ELR (cell line): ENCODE measurements around the gene KCNAB1.
"Not testable (repeated sequence)": the region's sequence is repeated elsewhere in the genome, so short reads cannot be mapped to it uniquely, and the experiment has no call there.

Experiments used
- DNase-seq: peaks from one replicate; pipeline ENCODE4 v3.0.0-alpha.2; 2015; ENCODE audit warnings: low read depth

The KCNAB1 gene

GRCh38 chr3:156137397-156137796, 17.0 kb downstream of the KCNAB1 start:
- not testable (repeated sequence) for DNase-seq

- DNase-seq = no peak
Observed at GRCh38 chr3:156140001-156140595, 19.7 kb downstream of the KCNAB1 start.

GRCh38 chr3:156142702-156143101, 22.3 kb downstream of the KCNAB1 start:
- no peak for DNase-seq

DNA sequence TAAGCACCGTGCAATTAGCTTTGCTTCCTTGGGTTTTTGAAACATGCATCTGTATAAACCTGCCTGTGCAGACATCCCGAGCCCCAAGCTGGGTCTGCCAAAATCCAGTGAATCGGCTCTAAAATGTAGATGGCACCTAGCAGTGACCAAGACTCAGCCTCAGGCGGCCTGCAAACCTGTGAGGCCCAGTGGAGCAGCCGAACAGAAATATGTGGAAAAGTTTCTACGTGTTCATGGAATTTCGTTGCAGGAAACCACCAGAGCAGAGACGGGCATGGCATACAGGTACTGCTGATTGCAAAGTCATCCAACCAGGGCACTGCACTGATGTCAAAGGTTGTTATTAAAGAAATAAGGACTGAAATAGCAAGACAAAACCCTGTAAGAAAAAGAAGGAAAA, 22.8 kb downstream of the KCNAB1 start:
- no peak for DNase-seq

DNA sequence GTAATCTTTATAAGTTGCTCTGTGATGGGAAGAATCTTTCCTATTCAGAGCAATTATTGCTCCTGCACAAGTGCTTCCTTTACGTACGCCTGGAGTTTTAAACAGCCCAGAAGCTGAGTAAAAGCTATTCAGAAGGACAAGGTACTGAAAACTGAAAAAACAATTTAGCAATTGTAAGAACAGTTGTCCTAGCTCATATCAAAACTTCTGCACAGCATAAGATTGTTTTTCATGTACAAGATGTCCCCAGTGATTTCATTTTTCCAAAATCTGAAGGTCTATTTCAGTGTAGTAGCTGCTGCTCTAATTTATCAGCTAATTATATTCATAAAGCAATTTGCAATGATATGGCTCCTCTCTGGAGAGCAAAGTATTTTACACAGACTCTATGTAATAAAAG, 23.7 kb downstream of the KCNAB1 start:
- DNase-seq = no peak

GRCh38 chr3:156145866-156146265, 25.5 kb downstream of the KCNAB1 start:
- no peak for DNase-seq

GRCh38 chr3:156148345-156148945, 28.1 kb downstream of the KCNAB1 start:
- no peak for DNase-seq

DNA sequence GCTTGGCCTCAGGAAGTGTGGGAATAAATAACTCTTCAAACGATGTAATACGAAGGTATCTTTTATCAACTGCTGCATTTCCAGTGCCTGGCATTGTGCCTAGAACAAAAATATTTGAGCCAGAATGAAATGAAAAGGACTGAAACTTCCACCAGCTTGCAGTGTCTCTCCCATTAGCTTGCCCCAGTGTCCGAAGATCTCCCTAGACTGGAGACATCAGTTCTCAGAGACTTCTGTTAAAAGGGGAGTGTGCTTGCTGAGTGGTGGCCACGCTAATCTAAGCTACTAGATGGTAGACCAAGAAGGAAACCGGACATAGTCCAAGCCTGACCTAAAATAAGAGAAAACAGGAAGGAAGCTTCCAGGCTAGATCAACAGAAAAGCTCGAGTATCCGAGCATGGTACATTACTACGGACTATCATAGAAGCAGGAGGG, 28.6 kb downstream of the KCNAB1 start:
- DNase-seq = no peak

DNA sequence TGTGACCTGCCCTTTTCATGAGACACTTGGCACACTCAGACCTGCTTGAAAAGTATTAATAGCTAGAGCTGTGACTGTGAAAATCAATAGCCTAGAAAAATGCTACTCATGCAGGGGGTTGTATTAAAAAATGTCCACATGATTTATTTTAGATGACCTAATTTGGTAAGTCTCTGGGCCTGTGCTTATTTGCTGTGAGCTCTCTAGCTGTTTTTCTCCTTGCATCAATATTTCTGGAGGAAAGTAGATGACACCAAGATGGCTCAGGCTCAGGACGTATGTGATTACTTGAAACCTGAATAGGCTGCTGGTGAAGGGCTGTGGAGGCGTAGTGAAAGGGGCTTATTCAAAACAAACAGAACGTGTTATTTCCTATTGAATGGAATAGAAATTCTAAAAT, 29.5 kb downstream of the KCNAB1 start:
- DNase-seq = no peak

DNA sequence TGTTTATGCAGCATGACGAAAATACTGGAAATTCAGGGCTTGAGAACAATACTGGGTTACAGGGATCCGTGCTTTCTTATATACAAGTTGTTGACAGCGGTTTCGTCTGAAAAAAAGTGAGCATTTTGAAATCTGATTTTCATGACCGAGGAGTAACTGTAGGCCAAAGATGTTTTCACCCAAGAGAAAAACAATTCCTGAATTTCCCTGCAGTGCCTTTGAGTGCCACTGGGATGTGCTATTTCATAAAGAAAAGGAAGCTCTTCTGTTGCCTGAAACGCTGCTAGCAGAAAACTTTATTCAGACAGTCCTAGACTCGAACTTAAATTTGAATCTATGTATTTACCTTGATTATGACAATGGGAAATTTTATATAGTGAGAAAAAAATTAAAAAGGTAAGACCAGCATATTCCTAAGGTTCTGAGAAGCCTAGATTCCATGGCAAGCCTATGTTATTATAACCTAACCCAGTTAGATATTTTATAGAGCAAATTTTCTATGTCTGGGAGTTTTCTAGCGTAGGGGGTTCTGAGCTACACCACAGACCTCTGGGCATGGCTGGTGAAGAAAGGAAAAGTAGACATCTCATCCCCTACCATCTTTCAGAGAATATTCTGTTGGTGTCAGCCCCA, 30.2 kb downstream of the KCNAB1 start:
- peak; percentile 71 for DNase-seq

DNA sequence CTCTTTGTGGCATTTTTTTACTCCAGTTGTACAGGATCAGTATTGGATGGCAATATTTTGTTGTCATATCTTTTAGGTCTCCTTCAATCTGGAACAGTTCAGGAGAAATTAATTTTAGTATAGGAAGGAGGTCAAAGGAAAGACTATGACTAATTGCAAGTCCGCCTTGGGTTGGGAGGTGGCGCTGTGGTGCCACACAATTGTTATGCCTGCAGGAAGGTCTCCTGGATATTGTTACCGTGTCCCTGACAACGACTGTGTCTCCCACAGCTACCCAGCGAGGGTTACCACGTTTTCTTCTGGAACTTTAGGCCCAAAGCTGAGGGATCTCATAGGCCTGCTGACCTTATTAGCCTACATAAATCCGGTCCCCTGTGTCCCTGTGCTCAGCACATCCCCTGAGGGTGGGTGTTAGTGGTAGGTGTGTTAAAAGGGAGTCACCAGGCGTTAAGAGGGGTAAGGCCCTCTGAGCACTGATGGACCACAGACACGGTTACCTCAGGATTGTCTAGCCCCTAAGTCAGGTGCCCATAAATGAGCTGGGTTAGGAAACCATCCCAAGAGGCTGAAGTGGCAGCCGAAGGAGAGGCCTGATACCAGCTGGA, 31.5 kb downstream of the KCNAB1 start:
- peak; percentile 79 for DNase-seq

GRCh38 chr3:156158656-156159295, 38.4 kb downstream of the KCNAB1 start:
- DNase-seq = no peak

DNA sequence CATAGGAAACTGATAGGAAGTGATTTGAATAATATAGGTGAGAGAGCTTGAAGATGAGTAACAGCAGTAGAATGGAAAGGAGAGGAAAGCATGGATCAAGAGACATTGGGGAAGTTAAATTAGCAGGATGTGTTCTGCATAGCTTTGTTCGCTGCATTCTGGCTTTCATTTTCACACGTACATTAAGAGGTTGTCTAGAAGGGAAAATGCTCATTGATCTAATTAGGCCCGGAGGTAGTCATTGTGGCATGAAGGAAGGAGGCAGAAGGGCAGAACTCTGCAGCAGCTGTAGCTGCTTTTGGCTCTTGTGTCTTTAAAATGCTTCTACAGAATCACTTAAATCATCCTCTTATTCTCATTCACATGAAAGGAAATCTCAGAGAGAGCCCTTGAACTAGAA, 40.3 kb downstream of the KCNAB1 start:
- no peak for DNase-seq

- peak; percentile 48 for DNase-seq
Observed at GRCh38 chr3:156161172-156161571, 40.8 kb downstream of the KCNAB1 start.

DNA sequence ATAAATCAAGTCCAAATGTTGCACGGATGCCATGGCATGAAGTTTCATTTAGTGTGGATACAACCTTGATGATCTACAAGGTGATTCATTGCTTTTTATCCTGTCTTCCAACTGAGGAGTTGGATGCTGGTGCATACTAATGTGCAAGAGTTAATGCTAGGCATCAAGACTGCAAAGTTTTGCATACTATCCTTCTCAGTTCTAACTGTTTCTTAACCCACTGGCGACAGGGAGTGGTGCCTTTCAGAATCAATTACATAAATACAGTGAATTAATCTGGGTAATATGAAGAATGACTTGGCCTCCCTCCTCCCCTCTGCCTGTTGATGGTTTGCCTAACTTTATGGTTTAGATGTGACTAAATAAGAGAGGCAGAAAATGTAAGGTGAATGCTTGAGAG, 43.5 kb downstream of the KCNAB1 start:
- no peak for DNase-seq

DNA sequence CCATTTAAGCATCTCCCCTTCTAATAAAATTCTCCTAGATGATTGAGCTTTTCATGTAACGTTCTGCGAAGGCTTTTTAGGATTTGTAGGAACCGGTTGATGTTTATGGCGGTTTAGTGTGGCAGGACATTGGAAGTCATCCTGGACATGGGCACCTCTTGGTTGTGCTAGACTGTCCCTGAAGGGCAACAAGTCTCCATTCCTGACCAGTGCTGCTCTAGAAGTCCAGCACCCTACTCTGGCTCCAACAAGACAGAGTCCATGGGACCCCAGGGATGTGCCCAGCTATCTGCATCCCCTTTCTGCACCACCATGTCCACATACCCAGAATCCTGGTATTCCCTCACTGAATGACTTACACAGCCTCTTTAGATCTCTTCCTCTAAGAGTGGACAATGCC, 46.4 kb downstream of the KCNAB1 start:
- DNase-seq = no peak

DNA sequence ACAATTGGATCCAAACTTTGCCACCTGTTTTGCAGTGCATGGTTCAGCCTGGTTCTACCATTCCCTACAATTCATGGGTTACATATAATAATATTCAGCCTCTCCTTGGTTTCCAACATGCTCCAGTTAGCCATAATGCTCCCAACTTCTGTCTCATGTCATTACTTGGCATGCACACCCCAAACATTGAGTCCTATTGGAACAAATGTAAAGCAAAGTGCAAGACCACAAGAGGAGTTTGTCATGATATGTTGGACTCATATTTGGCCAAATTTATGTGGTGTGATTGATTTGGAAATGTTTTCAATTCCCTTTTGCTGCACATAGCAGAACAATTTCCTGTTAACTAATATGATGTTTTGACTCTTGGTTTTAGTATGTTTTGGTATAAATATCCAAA, 50.2 kb downstream of the KCNAB1 start:
- DNase-seq = no peak

DNA sequence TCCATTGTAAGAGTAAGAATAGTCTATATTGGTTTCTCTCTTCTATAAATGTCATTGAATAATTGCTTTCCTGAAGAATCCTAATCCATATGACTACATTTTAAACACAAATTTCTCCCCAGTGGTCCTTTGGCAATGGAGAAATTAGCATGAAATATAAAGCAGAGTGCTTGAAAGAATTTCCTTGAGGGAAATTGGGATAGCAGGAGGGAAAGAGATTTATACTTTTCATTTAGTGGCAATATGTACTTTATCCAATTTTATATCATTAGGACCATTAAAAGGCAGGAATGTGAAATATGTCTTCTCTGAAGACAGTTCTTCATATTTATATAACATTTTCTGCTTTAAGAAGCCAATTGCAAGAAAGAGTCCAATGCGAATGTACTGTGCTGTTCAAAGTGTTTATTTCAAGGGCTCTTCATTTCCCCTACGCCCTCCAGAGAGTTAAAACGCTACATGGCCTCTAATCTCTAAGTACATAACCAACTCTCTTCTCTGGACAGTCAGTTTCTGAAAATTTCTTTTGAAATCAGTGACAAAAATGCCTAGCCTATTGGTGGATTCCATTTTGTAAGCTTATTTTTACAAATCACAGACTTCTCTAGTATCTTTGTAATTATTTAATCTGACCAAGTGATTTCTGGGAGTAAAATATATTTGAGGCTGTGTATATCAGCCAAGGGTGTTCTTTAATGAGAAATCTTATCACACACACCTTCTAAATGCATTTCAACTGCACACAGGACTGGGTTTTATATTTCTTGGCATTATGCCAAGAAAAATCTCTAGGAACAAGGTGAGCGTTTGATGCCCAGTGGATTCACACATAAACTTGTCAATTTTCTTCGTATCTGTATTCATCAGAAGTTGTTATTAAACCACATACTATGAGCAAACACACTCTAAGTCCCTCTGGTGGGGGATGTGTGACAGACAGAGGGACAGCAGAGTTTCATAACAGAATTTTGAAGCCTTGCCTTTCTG, 51.2 kb downstream of the KCNAB1 start:
- no peak for DNase-seq

- DNase-seq = no peak
Observed at GRCh38 chr3:156172536-156172935, 52.2 kb downstream of the KCNAB1 start.

- peak; percentile 64 for DNase-seq
Observed at GRCh38 chr3:156174229-156174847, 54.0 kb downstream of the KCNAB1 start.

DNA sequence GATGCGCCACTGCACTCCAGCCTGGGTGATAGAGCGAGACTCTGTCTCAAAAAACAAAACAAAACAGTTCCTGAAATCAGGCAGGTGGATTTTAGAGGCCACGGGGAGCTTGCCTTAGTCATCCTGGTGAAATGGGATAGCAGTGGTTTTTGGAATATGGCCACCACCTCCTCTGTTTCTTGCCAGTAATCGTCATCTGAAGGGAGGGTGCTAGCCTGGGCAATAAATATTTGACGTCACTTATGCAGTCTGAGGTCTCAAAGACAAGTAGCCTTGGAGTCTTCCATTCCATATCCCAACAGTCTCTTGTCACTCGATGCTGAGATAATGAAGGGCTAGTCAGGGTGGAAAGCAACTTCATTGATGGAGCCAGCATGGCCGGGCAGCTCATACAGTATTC, 55.2 kb downstream of the KCNAB1 start:
- DNase-seq = no peak
